ENCODE measurements around the gene ERRFI1.

DNA sequence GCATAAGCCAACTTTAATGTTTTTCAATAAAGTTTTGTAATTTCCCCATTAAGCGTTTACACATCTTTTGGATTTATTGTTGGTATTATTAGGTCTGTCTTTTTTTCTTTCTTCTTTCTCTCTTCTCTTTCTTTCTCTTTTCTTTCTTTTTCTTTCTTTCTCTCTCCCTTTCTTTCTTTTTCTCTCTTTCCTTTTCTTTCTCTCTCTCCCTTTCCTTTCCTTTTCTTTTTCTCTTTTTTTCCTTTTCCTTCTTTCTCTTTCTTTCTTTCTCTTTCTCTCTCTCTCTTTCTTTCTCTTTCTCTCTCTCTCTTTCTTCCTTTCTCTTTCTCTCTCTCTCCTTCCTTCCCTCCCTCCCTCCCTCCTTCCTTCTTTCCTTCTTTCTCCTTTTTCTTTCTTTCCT, 31.3 kb downstream of the ERRFI1 start:
- TF ChIP-seq, protein P1, sequence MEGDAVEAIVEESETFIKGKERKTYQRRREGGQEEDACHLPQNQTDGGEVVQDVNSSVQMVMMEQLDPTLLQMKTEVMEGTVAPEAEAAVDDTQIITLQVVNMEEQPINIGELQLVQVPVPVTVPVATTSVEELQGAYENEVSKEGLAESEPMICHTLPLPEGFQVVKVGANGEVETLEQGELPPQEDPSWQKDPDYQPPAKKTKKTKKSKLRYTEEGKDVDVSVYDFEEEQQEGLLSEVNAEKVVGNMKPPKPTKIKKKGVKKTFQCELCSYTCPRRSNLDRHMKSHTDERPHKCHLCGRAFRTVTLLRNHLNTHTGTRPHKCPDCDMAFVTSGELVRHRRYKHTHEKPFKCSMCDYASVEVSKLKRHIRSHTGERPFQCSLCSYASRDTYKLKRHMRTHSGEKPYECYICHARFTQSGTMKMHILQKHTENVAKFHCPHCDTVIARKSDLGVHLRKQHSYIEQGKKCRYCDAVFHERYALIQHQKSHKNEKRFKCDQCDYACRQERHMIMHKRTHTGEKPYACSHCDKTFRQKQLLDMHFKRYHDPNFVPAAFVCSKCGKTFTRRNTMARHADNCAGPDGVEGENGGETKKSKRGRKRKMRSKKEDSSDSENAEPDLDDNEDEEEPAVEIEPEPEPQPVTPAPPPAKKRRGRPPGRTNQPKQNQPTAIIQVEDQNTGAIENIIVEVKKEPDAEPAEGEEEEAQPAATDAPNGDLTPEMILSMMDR (IDR thresholded peaks at IDR 0.05; ENCODE audit: low read length) = no peak
- TF ChIP-seq EZH2 (optimal IDR thresholded peaks at IDR 0.05; ENCODE audit: low read depth, low read length) (no peak), EZH2phosphoT487 (IDR thresholded peaks at IDR 0.05; ENCODE audit: low read length) (no peak)

Measured in MM.1S (cell line).